ENCODE results near the gene UGT1A6.

Gene UGT1A6

DNA sequence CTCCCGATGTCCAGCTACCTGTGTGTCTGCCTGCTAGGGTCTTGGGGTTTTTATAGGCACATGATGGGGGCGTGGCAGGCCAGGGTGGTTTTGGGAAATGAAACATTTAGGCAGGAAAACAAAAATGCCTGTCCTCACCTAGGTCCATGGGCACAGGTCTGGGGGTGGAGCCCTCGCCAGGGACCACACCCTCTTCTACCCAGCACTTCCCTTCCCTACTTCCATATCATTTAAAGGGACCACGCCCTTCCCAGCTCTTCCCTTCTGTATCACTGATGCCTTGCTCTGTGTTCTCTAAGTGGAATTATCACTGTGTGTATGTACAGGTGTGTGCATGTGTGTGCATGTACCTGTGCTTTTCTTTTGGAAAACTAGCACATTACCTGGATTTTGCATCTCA, 73.7 kb downstream of the UGT1A6 start:
- DNase-seq (ENCODE audit: low read depth, low spot score) = no peak

DNA sequence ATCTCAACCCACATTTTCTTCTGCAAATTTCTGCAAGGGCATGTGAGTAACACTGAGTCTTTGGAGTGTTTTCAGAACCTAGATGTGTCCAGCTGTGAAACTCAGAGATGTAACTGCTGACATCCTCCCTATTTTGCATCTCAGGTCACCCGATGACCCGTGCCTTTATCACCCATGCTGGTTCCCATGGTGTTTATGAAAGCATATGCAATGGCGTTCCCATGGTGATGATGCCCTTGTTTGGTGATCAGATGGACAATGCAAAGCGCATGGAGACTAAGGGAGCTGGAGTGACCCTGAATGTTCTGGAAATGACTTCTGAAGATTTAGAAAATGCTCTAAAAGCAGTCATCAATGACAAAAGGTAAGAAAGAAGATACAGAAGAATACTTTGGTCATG, 75.4 kb downstream of the UGT1A6 start:
- no peak for DNase-seq (ENCODE audit: low read depth, low spot score)

DNA sequence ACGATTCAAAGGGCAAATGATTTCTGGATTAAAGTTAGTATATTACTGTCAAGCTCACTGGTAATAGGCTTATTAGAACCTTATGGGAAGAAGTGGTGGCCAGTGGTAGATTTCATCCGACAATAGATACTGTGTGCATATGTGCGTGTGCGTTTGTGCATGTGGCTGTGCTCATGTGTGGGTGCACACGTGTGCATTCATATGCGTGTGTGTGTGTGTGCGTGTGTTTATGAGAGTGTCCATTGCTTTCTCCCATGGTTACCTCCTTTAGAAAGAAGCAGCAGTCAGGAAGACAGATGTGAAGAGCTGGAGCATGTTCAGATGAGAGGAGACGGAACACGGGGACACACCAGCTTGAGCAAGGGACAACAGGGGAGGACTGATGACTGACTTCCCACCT, 76.6 kb downstream of the UGT1A6 start:
- no peak for DNase-seq (ENCODE audit: low read depth, low spot score)

DNA sequence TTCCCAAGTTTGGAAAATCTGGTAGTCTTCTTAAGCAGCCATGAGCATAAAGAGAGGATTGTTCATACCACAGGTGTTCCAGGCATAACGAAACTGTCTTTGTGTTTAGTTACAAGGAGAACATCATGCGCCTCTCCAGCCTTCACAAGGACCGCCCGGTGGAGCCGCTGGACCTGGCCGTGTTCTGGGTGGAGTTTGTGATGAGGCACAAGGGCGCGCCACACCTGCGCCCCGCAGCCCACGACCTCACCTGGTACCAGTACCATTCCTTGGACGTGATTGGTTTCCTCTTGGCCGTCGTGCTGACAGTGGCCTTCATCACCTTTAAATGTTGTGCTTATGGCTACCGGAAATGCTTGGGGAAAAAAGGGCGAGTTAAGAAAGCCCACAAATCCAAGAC, 79.5 kb downstream of the UGT1A6 start:
- DNase-seq (ENCODE audit: low read depth, low spot score) = no peak

DNA sequence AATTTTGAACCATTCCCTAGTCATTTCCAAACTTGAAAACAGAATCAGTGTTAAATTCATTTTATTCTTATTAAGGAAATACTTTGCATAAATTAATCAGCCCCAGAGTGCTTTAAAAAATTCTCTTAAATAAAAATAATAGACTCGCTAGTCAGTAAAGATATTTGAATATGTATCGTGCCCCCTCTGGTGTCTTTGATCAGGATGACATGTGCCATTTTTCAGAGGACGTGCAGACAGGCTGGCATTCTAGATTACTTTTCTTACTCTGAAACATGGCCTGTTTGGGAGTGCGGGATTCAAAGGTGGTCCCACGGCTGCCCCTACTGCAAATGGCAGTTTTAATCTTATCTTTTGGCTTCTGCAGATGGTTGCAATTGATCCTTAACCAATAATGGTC, 79.9 kb downstream of the UGT1A6 start:
- no peak for DNase-seq (ENCODE audit: low read depth, low spot score)

DNA sequence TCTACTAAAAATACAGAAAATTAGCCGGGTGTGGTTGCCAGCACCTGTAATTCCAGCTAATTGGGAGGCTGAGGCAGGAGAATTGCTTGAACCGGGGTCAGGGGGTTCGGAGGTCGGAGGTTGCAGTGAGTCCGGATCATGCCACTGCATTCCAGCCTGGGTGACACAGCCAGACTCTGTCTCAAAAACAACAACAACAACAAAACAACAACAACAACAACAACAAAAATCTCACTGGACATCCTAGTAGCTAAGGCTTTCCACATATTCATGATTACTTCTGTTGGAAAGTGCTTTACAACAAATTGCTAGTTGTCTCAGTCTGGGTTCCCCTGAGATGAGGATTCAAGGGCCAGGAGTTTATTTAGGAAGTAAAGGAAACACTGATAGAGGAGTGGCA, 81.2 kb downstream of the UGT1A6 start:
- DNase-seq (ENCODE audit: low read depth, low spot score) = no peak

DNA sequence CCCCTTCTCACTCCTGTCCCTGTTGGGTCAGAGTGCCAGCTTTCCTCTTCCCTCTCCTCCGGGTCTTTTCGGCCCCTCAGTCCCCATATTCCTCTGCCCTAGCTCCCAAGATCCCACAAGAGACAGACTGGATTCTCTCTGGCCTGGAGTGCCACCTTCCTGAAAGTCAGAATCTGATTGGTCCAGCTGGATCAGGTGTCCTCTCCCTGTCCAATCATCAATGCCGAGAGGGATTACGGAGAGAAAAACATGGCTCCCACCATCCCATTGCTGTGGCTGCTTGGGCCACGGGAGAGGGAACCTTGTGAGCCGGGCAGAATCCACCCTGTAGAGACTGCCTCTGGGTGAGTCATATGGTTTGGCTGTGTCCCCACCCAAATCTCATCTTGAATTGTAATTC, 82.7 kb downstream of the UGT1A6 start:
- no peak for DNase-seq (ENCODE audit: low read depth, low spot score)

DNA sequence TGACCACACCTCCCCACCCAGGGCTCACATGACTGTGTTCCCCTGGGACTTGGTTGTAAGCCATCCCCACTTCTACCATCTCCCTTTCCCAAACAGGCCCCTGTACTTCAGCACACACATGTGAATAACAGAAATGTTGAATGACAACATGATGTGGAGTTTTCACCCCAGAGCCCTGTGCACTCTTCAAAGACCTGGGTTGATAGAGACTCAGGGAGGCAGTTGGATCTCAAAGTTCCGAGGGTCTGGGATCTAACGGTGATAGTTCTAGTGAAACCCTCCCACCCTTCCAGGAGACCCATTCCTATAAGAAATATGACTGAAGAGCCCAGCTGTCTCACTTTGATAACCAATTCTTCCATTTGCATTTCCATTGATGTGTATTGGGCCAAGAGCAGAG, 85.3 kb downstream of the UGT1A6 start, which contains the start of gene MROH2A:
Gene MROH2A, plus strand, starts transcription at position 301 of the 400 bp plus-strand sequence. CDS start 1,029 bp downstream, outside the sequence.
- no peak for DNase-seq (ENCODE audit: low read depth, low spot score)

DNA sequence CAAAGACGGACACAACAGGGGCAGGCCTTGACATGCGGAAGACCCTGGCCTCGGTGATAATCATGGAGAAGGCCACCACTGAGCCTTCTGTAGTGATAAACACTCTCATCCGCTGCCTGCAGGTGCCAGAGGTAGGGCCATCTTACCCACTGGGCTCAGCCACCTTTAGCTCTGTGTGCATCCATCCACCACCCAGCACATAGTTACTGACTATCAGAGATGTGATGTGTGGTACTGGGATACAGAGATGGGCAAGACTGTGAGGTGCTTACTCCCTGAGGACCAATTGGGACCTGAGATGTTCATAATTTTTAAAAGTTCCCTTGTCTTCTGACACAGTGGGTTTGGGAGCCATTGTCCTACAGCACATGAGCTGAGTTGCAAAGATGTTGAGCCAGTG, 87.0 kb downstream of the UGT1A6 start:
- DNase-seq (ENCODE audit: low read depth, low spot score) = no peak

DNA sequence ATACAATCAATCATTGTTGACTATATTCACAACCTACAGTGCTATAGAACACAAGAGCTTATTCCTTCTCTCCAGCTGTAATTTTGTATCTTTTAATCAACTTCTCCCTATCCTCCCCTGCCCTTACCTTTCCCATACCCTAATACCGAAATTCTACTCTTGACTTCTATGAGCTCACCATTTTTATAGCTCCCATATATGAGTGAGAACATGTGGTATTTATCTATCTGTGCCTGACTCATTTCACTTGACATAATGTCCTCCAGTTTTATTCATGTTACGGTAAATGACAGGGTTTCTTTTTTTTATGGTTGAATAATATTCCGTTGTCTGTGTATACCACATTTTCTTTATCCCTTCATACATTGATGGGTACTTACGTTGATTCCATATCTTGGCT, 88.1 kb downstream of the UGT1A6 start:
- no peak for DNase-seq (ENCODE audit: low read depth, low spot score)

DNA sequence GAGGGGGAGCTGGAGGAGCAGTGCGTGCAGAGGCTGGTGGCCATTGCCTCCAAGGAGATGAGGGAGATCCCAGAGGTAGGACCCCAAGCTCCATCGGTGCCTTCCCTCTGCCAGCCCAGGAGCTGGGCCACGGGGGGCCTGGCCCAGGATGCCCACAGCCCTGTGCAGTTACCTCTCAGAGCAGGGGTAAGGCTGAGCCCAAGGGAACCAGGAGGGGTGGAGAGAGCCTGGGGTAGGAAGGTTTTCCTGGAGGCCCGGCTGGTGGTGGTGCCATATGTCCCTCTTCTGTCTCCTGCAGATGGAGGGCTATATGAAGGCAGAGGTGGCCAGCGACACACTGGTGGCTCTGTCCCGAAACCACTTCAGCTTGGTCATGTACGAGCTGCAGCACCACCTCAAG, 96.9 kb downstream of the UGT1A6 start:
- DNase-seq (ENCODE audit: low read depth, low spot score) = no peak

DNA sequence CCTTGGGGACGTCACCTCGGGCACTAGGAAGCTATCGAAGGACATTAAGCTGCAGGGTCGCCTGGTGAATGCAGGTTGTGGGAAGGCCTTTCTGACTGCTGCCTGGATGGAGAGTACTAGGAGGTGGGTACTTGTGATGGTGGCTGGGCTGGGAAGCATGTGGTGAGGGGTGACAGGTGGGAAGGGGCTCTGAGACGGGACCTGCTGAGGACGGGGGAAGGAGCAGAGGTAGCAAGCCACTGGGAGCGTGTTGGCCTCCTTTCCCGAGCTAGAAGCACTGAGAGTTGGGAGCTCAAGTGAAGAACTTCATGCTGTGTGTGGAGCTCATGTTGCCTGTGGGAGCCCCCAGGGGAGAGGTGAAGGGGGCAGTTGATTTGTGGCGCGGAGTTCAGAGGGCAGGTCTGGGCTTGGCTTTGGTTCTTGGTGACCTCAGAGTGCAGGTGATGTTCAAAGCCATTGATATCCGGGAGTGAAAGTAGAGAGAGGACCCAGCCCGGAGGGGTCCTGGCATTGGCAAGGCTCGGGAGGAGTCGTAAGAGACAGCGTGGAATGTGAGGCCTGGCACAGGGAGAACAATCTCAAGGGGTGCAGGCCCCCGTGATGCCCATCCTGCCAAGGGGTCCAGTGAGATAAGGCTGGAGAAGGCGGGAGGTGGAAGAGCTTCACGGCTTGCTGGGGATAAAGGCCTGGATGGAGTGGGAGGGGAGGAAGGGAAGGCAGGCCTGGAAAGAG, 98.6 kb downstream of the UGT1A6 start:
- no peak for DNase-seq (ENCODE audit: low read depth, low spot score)

DNA sequence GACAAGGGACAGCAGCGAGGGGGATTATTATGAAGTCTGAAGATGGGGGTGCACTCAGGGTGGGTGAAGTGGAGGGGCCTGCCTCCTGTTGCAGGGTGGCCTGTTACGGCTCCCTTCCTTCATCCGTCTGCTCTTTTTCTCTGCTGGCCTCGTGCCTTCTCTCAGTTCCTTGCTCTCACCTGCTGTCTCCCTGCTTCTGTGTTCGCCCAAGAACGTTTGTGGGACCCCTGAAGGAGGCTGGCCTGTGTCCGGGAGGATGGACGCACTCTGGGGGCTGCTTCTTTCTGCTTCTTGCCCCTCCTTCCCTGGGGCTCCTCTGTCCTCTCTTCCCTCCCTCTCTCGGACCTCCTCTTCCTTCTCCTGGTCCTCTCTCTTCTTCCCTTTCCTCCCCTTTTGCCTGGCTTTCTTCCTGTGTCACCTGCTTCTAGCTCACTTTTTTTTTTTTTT, 99.2 kb downstream of the UGT1A6 start:
- no peak for DNase-seq (ENCODE audit: low read depth, low spot score)

DNA sequence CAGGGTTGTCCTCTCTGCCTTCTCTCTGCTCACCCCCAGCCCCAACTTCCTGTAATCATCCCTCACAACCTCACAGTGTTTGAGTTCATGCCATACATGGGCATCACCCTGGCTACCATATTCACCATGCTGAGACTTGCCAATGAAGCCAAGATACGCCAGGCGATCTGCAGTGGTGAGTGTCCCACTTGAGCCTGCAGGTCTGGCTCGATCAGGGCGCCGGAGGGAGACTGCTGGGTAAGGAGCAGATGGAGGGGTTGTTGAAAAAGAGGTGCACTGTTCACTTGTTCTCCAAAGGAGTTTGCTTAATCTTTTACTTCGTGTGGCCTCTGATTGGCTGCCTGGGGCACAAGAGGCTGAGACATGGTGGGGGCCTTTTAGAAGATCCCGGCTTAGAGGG, 100.0 kb downstream of the UGT1A6 start:
- DNase-seq (ENCODE audit: low read depth, low spot score) = no peak

DNA sequence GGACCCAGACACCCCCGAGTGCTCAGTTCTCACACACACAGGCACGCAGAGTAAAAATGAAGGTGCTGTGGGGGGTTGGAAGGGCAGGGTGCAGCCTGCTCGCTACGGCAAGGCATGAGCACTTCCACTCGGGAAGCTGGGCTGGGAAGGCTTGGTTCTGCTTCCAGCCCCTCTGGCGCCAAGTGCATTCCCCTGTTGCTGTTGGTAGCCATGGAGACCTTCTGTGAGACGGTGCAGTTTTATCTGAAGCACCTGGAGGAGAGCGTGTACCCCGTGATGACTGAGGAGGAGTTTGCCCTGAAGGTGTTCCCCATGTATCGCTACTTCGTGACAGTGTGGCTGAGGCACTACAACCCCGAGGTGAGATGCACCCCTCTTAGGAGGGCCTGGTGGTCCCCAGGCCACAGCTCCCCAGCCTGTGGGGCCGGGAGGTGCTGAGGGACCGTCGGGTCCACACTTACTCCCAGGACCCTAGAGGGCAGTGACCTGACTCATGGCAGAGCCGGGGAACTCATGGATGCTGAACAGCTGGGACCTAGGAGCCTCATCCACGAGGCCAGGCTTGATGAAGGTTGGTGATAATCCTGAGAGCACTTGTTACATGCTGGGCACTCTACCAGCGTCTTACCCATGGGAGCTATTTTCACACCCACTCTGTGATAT, 100.9 kb downstream of the UGT1A6 start:
- DNase-seq (ENCODE audit: low read depth, low spot score) = no peak

DNA sequence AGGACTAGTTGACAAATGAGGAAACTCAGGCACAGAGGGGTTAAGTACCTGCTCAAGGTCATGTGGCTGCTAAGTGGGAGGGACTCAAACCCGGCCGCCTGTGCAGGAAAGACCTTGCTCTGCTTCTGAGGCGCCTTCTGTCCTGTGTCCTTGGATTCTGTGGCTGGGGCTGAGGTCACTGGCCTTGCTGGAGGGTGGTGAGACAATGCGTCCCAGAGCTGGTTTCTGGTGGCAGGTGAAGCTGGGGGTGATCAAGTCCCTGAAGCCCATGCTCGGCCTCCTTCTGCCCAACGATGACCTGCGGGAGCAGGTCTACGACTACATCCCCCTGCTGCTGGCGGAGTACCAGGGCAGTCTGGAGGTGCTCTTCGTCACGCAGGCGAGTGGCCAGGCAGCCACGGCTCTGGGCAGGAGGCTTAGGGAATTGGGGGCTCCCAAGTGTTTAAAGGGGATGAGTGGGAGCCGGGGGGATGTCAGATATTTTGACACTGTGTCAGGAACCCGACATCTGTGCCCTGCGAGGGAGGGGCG, 101.5 kb downstream of the UGT1A6 start:
- no peak for DNase-seq (ENCODE audit: low read depth, low spot score)

DNA sequence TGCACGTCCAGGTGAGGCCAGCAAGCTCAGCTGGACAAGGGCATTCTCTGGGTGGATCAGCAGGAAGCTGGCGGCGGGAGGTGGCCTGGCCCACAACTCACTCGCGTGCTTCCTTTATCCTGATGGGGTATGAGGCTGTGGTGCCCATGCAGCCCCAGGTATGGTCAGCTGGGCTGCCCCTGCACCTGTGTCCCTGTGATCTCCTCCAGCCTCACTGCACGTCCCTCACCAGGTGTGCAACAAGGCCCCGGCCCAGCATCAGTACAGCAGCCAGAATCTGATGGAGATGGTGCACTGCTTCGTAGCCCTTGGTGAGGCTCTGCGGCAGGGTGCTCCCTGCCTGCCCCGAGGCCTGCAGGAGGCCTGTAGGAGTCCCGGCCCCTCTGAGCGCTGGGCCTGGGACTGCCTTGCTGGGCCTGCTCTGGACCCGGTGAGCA, 103.1 kb downstream of the UGT1A6 start:
- no peak for DNase-seq (ENCODE audit: low read depth, low spot score)

DNA sequence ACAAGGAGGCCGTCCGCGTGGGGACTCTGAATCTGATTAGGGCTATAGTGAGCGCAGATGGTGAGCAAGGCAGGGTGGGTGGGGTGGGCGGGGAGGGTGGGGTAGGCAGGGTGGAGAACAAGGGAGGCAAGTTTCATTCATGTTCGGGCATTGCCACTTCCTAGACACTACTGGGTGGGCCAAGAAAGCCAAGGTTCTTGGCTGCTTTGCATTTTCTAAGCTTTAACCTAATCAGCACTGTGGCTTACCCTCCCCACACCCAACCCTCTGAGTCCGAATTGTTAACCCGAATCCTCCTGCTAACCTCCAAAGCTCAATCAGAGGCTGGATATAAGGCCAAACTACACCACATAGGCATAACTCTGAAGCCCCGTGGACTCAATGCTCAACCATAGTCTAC, 103.6 kb downstream of the UGT1A6 start:
- no peak for DNase-seq (ENCODE audit: low read depth, low spot score)

DNA sequence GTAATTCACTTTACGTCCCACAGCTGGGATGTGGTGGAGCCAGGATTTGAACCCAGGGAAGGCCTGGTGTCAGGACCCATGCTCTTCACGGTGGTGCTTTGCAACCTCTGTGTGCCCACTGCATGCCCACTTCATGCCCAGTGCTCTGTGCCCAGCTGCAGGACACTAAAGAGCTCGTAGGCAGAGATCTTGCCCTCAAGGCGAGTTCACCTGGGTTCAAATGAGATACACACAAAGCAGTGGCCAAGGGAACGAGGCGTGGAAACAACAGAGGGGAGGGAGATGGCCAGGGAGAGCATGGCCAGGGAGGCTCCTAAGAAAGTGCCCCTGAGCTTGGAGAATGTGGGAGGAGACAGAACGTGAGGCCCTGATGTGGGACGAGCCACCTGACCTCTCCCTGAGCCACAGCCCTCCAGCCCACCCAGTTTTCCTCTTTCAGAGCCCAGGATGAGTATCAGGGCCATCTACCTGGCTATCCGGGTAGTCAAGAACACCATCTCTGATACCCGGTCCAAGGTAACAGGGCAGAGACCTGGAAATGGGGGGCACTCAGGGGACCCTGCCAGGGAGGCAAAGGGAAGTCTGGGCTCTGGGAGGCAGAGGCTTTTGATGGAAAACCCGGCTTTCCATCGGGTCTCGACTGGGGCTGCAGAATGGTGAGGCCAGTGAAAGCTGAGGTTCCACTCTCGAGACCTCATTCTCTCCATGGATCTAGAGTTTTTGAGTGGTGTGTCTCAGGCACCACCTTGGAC, 105.8 kb downstream of the UGT1A6 start:
- no peak for DNase-seq (ENCODE audit: low read depth, low spot score)

DNA sequence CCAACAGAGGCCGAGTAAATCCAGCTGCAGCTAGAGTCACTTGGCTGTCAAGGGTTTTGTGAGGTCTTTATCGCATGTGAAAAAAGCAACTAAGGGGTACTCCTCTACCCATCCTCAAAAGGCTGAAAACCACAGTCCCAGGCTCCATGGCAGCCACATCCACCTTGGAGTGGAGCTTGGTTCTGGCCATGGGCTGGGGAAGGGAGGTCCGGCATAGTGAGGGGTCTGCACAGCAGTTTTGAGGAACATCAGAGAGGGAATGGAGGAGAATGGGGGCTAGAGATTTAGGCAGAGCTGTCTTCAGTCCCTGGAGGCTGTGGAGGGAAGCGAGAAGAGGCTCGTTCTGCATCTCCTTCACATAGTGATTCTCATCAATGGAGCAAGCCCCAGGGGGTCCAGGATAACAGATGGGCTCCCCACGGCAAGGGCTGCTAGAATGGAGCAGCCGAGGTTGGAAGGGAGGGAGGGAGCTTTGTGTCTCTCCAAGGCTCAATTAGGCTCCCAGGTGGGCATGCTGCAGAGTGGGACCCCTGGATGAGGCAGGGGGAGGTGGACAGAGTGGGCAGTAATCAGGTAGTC, 106.5 kb downstream of the UGT1A6 start:
- DNase-seq (ENCODE audit: low read depth, low spot score) = no peak

DNA sequence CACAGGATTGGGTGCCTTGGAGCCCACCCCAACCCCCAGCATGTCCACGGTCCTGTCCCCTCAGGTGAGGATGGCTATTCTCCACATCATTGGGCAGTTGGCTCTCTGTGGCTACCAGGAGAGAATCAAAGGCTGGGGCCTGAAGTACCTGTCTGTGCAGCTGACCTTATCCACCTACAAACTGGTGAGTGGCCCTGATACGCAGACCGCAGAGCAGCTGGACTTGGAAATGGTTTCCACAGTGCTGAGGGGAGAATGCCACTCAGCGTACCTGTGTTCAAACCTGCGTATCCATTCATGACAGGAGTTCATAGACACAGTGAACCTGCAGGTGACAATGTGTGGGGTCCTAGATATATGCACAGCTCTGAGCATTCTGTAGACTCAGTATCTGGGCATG, 107.0 kb downstream of the UGT1A6 start:
- DNase-seq (ENCODE audit: low read depth, low spot score) = no peak

DNA sequence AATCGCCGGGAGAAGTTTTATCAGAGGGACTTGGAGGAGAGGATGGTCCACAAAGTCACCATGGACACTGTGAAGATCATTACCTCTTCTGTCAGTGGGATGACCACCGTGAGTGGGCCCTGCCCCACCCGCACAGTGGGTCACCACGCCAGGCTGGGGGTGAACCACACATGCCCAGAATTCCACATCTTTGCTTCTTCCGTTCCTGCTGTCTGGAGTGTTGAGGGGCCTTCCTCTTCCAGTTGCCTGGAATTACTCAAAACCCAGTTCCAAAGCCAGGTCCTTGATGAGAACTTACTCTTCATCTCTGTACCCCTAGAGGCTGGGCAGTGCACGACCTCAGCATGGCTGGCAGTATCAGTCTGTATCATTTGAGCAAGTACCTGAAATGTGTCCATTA, 107.5 kb downstream of the UGT1A6 start:
- DNase-seq (ENCODE audit: low read depth, low spot score) = no peak

Data from smooth muscle cell of the brain vasculature (primary cell).